BE2C (cell line): ENCODE data around the gene EFNA5.
A peak's percentile ranks its signal among the peaks of the same experiment; 100 is the strongest.

ENCODE experiments used
- DNase-seq: peaks from one replicate; pipeline ENCODE4 v3.0.0-alpha.2; 2020
- H3K27me3 ChIP-seq: fragments of 250-450 bp; sonication (Bioruptor Pico); 2 replicates; pipeline ENCODE4 v1.5.1; 2020; ENCODE audit warnings: mild to moderate bottlenecking
- H3K36me3 ChIP-seq: fragments of 250-450 bp; sonication (Bioruptor Pico); 2 replicates; pipeline ENCODE4 v1.5.1; 2020; ENCODE audit warnings: mild to moderate bottlenecking
- H3K4me1 ChIP-seq: fragments of 250-450 bp; sonication (Bioruptor Pico); 2 replicates; pipeline ENCODE4 v1.5.1; 2020
- H3K4me3 ChIP-seq: 2 replicates; pipeline ENCODE4 v1.5.1; 2011; ENCODE audit warnings: low read depth, low read length
- H3K9me3 ChIP-seq: fragments of 250-450 bp; sonication (Bioruptor Pico); 2 replicates; pipeline ENCODE4 v1.5.1; 2020
- TF ChIP-seq, protein P1 (sequence below): IDR thresholded peaks from 2 replicates; pipeline ENCODE4 v1.5.1; 2012; ENCODE audit warnings: mild to moderate bottlenecking, low read depth, low read length

The EFNA5 gene

DNA sequence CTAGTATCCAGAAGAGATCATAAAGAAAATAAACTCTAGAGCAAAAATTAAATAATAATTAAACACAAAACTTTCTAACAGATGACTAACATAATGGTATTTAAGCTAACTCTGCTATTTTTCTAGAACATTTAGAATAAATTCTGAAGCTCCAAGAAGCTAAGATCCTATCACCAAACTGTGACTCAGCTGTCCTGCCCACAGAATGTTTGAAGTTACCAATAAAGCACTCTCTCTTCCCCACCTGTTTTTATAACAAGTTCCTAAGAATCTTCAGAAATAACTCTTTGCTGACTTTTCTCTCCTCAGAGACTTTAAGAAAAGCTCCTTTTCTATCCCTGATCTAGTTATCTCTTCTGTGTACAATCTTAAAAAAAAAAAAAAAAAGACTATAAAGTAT is 6.0 kb upstream of the EFNA5 start:
- DNase-seq, result no peak
- Histone ChIP-seq H3K27me3 (no peaks in the 10 kb centered on the region), H3K36me3 (no peaks in the 10 kb centered on the region), H3K4me1 (peaks cover 10% of the 10 kb centered on the region), H3K9me3 (no peaks in the 10 kb centered on the region), H3K4me3 (no peak overlapping the region)
- TF ChIP-seq, protein P1, sequence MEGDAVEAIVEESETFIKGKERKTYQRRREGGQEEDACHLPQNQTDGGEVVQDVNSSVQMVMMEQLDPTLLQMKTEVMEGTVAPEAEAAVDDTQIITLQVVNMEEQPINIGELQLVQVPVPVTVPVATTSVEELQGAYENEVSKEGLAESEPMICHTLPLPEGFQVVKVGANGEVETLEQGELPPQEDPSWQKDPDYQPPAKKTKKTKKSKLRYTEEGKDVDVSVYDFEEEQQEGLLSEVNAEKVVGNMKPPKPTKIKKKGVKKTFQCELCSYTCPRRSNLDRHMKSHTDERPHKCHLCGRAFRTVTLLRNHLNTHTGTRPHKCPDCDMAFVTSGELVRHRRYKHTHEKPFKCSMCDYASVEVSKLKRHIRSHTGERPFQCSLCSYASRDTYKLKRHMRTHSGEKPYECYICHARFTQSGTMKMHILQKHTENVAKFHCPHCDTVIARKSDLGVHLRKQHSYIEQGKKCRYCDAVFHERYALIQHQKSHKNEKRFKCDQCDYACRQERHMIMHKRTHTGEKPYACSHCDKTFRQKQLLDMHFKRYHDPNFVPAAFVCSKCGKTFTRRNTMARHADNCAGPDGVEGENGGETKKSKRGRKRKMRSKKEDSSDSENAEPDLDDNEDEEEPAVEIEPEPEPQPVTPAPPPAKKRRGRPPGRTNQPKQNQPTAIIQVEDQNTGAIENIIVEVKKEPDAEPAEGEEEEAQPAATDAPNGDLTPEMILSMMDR, result no peak

DNA sequence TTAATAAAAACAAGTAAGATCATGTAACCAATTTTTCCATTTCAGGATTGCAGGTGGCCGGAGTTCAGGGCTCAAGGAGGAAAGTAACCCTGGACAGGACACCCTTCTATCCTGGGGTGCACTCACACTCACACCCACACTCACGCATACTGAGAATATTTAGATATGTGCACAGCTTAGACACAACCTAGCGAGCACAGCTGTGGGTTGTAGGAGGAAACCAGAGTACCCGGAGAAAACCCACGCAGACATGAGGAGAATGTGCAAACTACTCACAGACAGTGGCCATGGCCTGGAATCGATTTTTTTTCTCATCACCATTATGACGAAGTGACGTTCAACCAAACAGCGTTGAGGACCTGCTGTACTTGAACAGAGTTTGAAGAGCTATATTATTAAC is 4.5 kb upstream of the EFNA5 start:
- H3K36me3 ChIP-seq, result no peaks in the 10 kb centered on the region
- no peaks in the 10 kb centered on the region for H3K9me3 ChIP-seq
- H3K4me3 ChIP-seq, result no peak overlapping the region
- H3K4me1 ChIP-seq, result peaks cover 2% of the 10 kb centered on the region; the same call in 1 of the 2 replicates
- no peak for DNase-seq
- no peaks in the 10 kb centered on the region for H3K27me3 ChIP-seq
- TF ChIP-seq, protein P1, result no peak

DNA sequence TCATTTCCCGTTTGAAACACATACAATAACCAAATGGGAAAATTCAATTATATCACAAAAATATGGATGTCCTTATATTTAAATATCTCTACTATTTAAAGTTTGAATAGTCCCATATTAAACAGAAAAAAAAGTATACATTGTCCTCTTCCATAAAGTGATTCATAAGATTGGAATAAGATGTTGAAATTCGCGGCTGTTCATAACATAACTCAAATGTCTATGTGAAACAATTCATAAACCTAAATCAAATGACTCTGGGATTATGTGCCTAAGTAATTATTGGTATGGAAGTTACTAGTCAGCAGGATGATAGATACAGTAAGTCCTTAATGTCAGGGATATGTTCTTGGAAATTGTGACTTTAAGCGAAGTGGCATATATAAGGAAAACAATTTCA is 3.9 kb upstream of the EFNA5 start:
- TF ChIP-seq, protein P1, result no peak
- H3K27me3 ChIP-seq, result no peaks in the 10 kb centered on the region
- no peaks in the 10 kb centered on the region for H3K9me3 ChIP-seq
- H3K36me3 ChIP-seq, result no peaks in the 10 kb centered on the region
- no peaks in the 10 kb centered on the region for H3K4me1 ChIP-seq
- DNase-seq, result no peak
- H3K4me3 ChIP-seq, result no peak overlapping the region

DNA sequence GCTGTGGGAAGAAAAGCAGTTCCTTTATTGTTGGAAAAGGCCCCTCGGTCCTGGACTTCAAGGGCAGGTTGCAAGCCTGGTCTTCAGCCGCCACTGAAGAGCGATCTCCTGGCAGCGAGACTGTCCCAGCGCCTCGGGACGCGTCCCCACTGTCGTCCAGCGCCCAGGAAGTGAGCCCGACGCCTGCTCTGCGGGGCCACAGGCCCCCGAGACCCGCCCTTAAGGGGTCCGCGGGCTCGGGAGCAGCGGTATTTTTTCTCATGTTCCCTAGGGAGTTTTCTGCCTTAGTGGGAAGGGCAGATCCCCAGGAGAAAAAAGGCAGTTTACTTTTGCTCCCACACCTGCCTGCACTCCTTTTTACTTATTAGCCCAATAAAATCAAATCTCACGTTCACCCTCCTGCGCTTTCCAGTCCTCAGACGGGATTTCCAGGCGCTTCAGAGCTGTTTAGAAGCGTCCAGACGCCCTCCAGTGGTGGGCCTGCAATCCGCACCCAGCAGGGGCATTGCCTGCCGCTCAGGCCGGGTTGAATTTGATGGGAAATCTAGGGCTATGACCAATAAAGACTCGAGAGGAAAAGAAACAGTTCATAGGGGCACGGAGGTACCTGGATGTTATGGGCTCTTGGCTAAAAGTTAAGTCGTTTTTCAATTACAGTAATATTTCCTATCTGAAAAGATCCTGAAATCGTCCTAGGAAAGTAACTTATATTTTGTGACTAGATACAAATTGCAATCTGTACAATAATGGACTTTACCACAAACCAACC is 2.8 kb upstream of the EFNA5 start:
- Histone ChIP-seq H3K4me3 (peak overlapping the region; percentile 87), H3K27me3 (no peaks in the 10 kb centered on the region), H3K4me1 (no peaks in the 10 kb centered on the region), H3K36me3 (no peaks in the 10 kb centered on the region), H3K9me3 (no peaks in the 10 kb centered on the region)
- TF ChIP-seq, protein P1, result peak; percentile 99
- DNase-seq, result peak; percentile 94

DNA sequence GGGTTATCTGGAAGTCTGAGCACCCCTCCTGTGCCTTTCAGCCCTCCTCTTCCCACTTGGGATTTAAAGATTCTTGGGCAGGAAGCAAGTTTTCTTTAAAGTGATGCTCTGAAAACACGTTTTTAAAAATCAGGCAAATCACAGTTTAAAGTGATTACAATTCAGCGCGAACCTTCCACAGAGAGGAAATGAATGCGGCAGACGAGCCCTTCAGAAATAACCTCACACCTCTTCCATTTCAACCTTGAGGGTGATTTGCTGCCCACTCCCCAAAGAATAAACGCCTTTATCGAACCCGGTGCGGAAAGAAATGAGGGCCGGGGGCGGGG is 2.3 kb upstream of the EFNA5 start:
- no peaks in the 10 kb centered on the region for H3K36me3 ChIP-seq
- H3K4me1 ChIP-seq, result no peaks in the 10 kb centered on the region
- no peaks in the 10 kb centered on the region for H3K27me3 ChIP-seq
- TF ChIP-seq, protein P1, result no peak
- no peaks in the 10 kb centered on the region for H3K9me3 ChIP-seq
- peak overlapping the region; percentile 87 for H3K4me3 ChIP-seq
- no peak for DNase-seq

DNA sequence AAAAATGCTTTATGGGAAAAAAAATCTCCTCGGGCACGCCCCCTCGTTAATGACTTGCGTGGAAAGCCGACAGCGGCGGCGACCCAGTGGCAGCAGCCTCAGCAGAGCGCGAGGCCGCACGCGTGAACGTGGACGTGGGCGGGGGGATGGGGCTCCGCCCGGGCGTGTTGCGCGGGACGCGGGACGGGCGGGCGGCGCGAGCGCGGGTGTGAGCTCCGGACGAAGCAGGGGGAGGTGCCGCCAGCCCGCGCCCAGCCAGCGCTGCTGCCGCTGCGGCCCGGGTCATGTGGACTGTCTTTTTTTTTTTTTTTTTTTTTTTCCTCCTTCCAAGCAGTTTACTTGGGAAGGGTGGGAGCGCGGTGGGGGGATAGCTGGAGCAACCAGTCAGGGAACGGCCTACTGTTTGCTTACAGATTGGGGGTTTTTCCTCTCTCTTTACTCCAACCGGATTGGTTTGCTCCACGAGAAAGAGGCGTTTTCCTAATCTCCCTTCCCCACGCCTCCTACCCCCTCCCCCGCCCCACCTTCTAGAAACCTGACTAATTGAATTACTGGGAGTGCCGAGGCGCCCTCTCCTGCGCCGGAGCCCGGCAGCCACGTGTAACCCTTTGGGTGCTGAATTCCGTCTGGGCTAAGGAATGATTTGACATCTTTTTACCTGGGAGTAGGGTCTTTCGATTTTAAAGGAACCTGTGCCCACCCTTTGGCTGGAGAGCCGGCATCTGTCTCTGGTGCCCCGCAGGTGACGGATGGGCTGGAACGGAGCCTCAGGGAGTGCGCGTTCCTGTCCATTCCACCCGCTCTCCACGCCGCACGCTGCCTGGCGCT is 1.7 kb upstream of the EFNA5 start:
- H3K4me1 ChIP-seq, result no peaks in the 10 kb centered on the region
- H3K4me3 ChIP-seq, result peak overlapping the region; percentile 87
- no peaks in the 10 kb centered on the region for H3K36me3 ChIP-seq
- TF ChIP-seq, protein P1, result no peak
- peak; percentile 95 for DNase-seq
- H3K9me3 ChIP-seq, result no peaks in the 10 kb centered on the region
- no peaks in the 10 kb centered on the region for H3K27me3 ChIP-seq
